ENCODE data around the gene PRSS12.

GRCh38 chr4:118363166-118363565, 10.4 kb upstream of the PRSS12 start:
- TF ChIP-seq CTCF (IDR thresholded peaks at IDR 0.05) (no peak), POLR2A (IDR thresholded peaks at IDR 0.05) (no peak)

Data from stomach (tissue), 4 donors.